ENCODE results near the gene WNT2. TPM values are rescaled to one million over a fixed set of nuclear protein-coding genes. Genes with fewer than 3 reads are reported as not detected.

WNT2 gene
- total RNA-seq, 1 donor from 2014 or later, result 9.0 TPM

GRCh38 chr7:117274951-117275350, 47.9 kb downstream of the WNT2 start:
- ATAC-seq, result no peak
- intact Hi-C loops (cut with DNase I), result no loop called here
- H3K27ac ChIP-seq, result no peak overlapping the region
- TF ChIP-seq CTCF (IDR thresholded peaks at IDR 0.05), result no peak
- no peak overlapping the region for H3K4me3 ChIP-seq
- no peaks in the 10 kb centered on the region for H3K9me3 ChIP-seq
- H3K36me3 ChIP-seq, result no peaks in the 10 kb centered on the region
- H3K27me3 ChIP-seq (ENCODE audit: low read depth), result no peaks in the 10 kb centered on the region
- DNase-seq, result no peak
- H3K4me1 ChIP-seq, result peaks cover 3% of the 10 kb centered on the region

- no peak for ATAC-seq
- Histone ChIP-seq H3K4me1 (no peaks in the 10 kb centered on the region), H3K9me3 (no peaks in the 10 kb centered on the region), H3K27ac (no peak overlapping the region), H3K4me3 (no peak overlapping the region), H3K36me3 (no peaks in the 10 kb centered on the region), H3K27me3 (ENCODE audit: low read depth) (no peaks in the 10 kb centered on the region)
- intact Hi-C loops (cut with DNase I), result no loop called here
- DNase-seq, result no peak
- TF ChIP-seq CTCF (IDR thresholded peaks at IDR 0.05), result no peak
Measured at GRCh38 chr7:117273814-117274225, 49.0 kb downstream of the WNT2 start.

GRCh38 chr7:117273325-117273724, 49.5 kb downstream of the WNT2 start:
- no peaks in the 10 kb centered on the region for H3K36me3 ChIP-seq
- no peak for TF ChIP-seq CTCF (IDR thresholded peaks at IDR 0.05)
- no peaks in the 10 kb centered on the region for H3K9me3 ChIP-seq
- H3K4me1 ChIP-seq, result no peaks in the 10 kb centered on the region
- no peak overlapping the region for H3K4me3 ChIP-seq
- no peak for DNase-seq
- no peak for ATAC-seq
- intact Hi-C loops (cut with DNase I), result no loop called here
- no peak overlapping the region for H3K27ac ChIP-seq
- H3K27me3 ChIP-seq (ENCODE audit: low read depth), result no peaks in the 10 kb centered on the region

- intact Hi-C loops (cut with DNase I), result no loop called here
- ATAC-seq, result no peak
- no peak for DNase-seq
Measured at GRCh38 chr7:117272017-117272759, 50.7 kb downstream of the WNT2 start.

GRCh38 chr7:117271566-117271965, 51.3 kb downstream of the WNT2 start:
- no peak for ATAC-seq
- H3K4me1 ChIP-seq, result no peaks in the 10 kb centered on the region
- no peak overlapping the region for H3K4me3 ChIP-seq
- no peaks in the 10 kb centered on the region for H3K9me3 ChIP-seq
- no peak for TF ChIP-seq CTCF (IDR thresholded peaks at IDR 0.05)
- intact Hi-C loops (cut with DNase I), result no loop called here
- no peak for DNase-seq
- H3K27ac ChIP-seq, result no peak overlapping the region
- H3K27me3 ChIP-seq (ENCODE audit: low read depth), result no peaks in the 10 kb centered on the region
- H3K36me3 ChIP-seq, result no peaks in the 10 kb centered on the region

More at GRCh38 chr7:117272017-117272759, 50.7 kb downstream of the WNT2 start:
- no peaks in the 10 kb centered on the region for H3K9me3 ChIP-seq
- no peaks in the 10 kb centered on the region for H3K4me1 ChIP-seq
- no peak for TF ChIP-seq CTCF (IDR thresholded peaks at IDR 0.05)
- H3K4me3 ChIP-seq, result no peak overlapping the region
- no peaks in the 10 kb centered on the region for H3K36me3 ChIP-seq
- H3K27ac ChIP-seq, result no peak overlapping the region
- no peaks in the 10 kb centered on the region for H3K27me3 ChIP-seq (ENCODE audit: low read depth)
